GM12878 (cell line): ENCODE data around the gene MANBA. TPM values are rescaled to one million over a fixed set of nuclear protein-coding genes. Genes with fewer than 3 reads are reported as not detected.
A peak's percentile ranks its signal among the peaks of the same experiment; 100 is the strongest.

Source experiments
- ATF7 ChIP-seq: fragments of 450-650 bp; IDR thresholded peaks from 2 replicates; pipeline ENCODE4 v1.6.1; 2016; ENCODE audit warnings: low read depth, mild to moderate bottlenecking
- BMI1 ChIP-seq: fragments of 450-650 bp; IDR thresholded peaks from 2 replicates; pipeline ENCODE4 v1.6.1; 2016; ENCODE audit warnings: mild to moderate bottlenecking, moderate library complexity, borderline replicate concordance
- BRCA1 ChIP-seq: IDR thresholded peaks from 2 replicates; pipeline ENCODE4 v1.6.1; 2011; ENCODE audit warnings: low read depth, low read length, improper control_type of control experiment
- E4F1 ChIP-seq: fragments of 450-650 bp; IDR thresholded peaks from 2 replicates; pipeline ENCODE4 v1.6.1; 2018; ENCODE audit warnings: borderline replicate concordance, mild to moderate bottlenecking; ENCODE audit not compliant: partially characterized antibody
- ESRRA ChIP-seq: IDR thresholded peaks from 2 replicates; pipeline ENCODE4 v1.6.1; 2012; ENCODE audit warnings: mild to moderate bottlenecking, low read length, improper control_type of control experiment
- ETV6 ChIP-seq, 2 experiments: fragments of 450-650 bp in 1 of 2; IDR thresholded peaks in 1 of 2; conservative IDR thresholded peaks in 1 of 2; 2 replicates each; pipeline ENCODE4 v1.6.1; 2014; ENCODE audit warnings: antibody characterized with exemption in 1 of 2, borderline replicate concordance in 1 of 2, low read depth in 1 of 2, mild to moderate bottlenecking in 1 of 2, moderate library complexity in 1 of 2
- HCFC1 ChIP-seq: fragments of 150-350 bp; IDR thresholded peaks from 2 replicates; pipeline ENCODE4 v1.6.1; 2014; ENCODE audit warnings: low read length
- HDAC2 ChIP-seq: fragments of 200-600 bp; sonication (generic); IDR thresholded peaks from 2 replicates; pipeline ENCODE4 v1.6.1; 2017
- HDAC6 ChIP-seq: fragments of 200-600 bp; sonication (generic); IDR thresholded peaks from one replicate; pipeline ENCODE4 v1.8.0; 2017; ENCODE audit warnings: antibody characterized with exemption; ENCODE audit not compliant: unreplicated experiment
- IKZF2 ChIP-seq, 2 experiments: fragments of 450-650 bp; IDR thresholded peaks; 2 replicates each; pipeline ENCODE4 v1.6.1; 2017; ENCODE audit warnings: mild to moderate bottlenecking in 2 of 2, moderate library complexity in 2 of 2
- MEF2A ChIP-seq: IDR thresholded peaks from 2 replicates; pipeline ENCODE4 v1.6.1; 2011; ENCODE audit warnings: low read depth, mild to moderate bottlenecking, low read length, moderate library complexity; ENCODE audit not compliant: insufficient read depth
- MTA2 ChIP-seq: fragments of 450-650 bp; IDR thresholded peaks from 2 replicates; pipeline ENCODE4 v1.6.1; 2016; ENCODE audit warnings: low read depth, mild to moderate bottlenecking, moderate library complexity
- NR2F1 ChIP-seq: fragments of 450-650 bp; conservative IDR thresholded peaks from 2 replicates; pipeline ENCODE4 v1.6.1; 2017; ENCODE audit warnings: mild to moderate bottlenecking
- PKNOX1 ChIP-seq: fragments of 450-650 bp; IDR thresholded peaks from 2 replicates; pipeline ENCODE4 v1.6.1; 2016; ENCODE audit warnings: mild to moderate bottlenecking
- RCOR1 ChIP-seq: conservative IDR thresholded peaks from 2 replicates; pipeline ENCODE4 v1.6.1; 2012; ENCODE audit warnings: low read depth, low read length, improper control_type of control experiment
- RFX5 ChIP-seq: IDR thresholded peaks from 2 replicates; pipeline ENCODE4 v1.6.1; 2011; ENCODE audit warnings: low read depth, low read length, improper control_type of control experiment
- SMARCA5 ChIP-seq: fragments of 450-650 bp; IDR thresholded peaks from 2 replicates; pipeline ENCODE4 v1.6.1; 2017; ENCODE audit warnings: mild to moderate bottlenecking
- TCF12 ChIP-seq: IDR thresholded peaks from 2 replicates; pipeline ENCODE4 v1.6.1; 2011; ENCODE audit warnings: low read depth, mild to moderate bottlenecking, low read length
- WRNIP1 ChIP-seq: IDR thresholded peaks from 2 replicates; pipeline ENCODE4 v1.6.1; 2011; ENCODE audit warnings: low read depth, low read length, improper control_type of control experiment, borderline replicate concordance
- ZBED1 ChIP-seq: IDR thresholded peaks from 2 replicates; pipeline ENCODE4 v1.6.1; 2016; ENCODE audit warnings: borderline replicate concordance
- polyA plus RNA-seq, 11 experiments: library from polyadenylated mRNA; depleted of rRNA in 4 of 11; unstranded in 6 of 11; stranded (reverse) in 5 of 11; fragments of >200 nt; fragmentation: Nextera tagmentation in 4 of 11; fragmentation: Illumina TruSeq in 1 of 11; extraction: Ambion mirVana in 4 of 11; extraction: Trizol in 1 of 11; gene quantifications; 1 replicate in 1 of 11; 2 replicates in 10 of 11; pipeline versions ENCODE4 v1.2.1 to v1.2.3, GENCODE V29; 2011 to 2016; ENCODE audit warnings: inconsistent platforms in 2 of 11, missing spikeins in 2 of 11, low read depth in 1 of 11
- total RNA-seq, 4 experiments: library from RNA; depleted of rRNA in 3 of 4; stranded (reverse); fragments of >200 nt in 3 of 4; fragmentation: Illumina TruSeq in 1 of 4; extraction: Trizol in 1 of 4; gene quantifications; 2 replicates each; pipeline versions ENCODE4 v1.2.1 to v1.2.3, GENCODE V29; 2013 to 2021
- TF ChIP-seq, protein P1 (sequence below): fragments of 450-650 bp; IDR thresholded peaks from 2 replicates; pipeline ENCODE4 v1.6.1; 2017; ENCODE audit warnings: mild to moderate bottlenecking, low read depth, inconsistent platforms; ENCODE audit not compliant: poor library complexity, severe bottlenecking
- TF ChIP-seq, protein P2 (sequence below): IDR thresholded peaks from 2 replicates; pipeline ENCODE4 v1.6.1; 2011; ENCODE audit warnings: low read depth, mild to moderate bottlenecking, low read length, moderate library complexity, borderline replicate concordance; ENCODE audit errors: extremely low read depth
- TF ChIP-seq, protein P3 (sequence below): fragments of 450-650 bp; IDR thresholded peaks from 2 replicates; pipeline ENCODE4 v1.6.1; 2018; ENCODE audit warnings: mild to moderate bottlenecking, low read depth, moderate library complexity; ENCODE audit not compliant: partially characterized antibody

The MANBA gene
- total and polyA plus RNA-seq, 10 of the 15 experiments (the other 5 are each of a cell fraction or from before 2014, with no cell fraction given): 3.8 to 19.0 (median 12.5) TPM

DNA sequence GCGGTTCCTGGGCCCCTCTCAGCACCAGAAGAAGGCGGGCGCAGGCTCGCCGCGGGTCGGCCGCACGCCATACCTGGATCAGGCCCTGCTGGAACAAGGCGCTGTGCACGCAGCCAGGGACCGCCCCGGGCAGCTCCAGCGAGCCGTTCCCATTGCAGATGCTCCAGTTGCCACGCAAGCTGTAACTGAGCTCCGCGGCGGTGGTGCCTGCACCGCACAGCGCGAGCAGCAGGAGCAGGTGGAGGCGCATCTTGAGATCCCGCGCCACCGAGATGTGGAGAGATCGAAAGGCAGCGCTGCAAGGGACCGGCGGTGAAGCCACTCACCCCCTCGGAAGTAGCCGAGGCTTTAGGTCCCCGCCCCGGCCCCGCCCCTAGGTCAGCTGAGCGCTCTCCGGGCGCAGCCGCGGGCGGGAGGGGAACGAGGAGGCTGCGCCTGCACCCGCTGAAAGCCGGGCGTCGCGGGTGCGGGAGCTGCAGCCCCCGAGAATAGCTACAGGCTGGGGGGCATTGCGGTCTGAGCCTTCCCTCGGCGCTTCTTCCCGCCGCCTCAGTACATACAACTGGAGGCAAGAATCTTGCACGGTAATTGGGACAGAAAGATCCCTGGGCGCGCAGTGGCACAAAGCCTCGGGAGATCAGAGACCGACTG is at the start of gene MANBA (continued):
- TF ChIP-seq HCFC1: no peak
- TF ChIP-seq RCOR1: no peak
- TF ChIP-seq WRNIP1: no peak
- no peak for TF ChIP-seq MEF2A
- no peak for TF ChIP-seq ETV6 (conservative IDR thresholded peaks at IDR 0.05 in 1 of 2, IDR thresholded peaks at IDR 0.05 in 1 of 2; ENCODE audit: borderline replicate concordance in 1 of 2, low read depth in 1 of 2)
- TF ChIP-seq HDAC6: no peak
- no peak; the same call in 1 of the 2 replicates for TF ChIP-seq NR2F1
- TF ChIP-seq, protein P1, sequence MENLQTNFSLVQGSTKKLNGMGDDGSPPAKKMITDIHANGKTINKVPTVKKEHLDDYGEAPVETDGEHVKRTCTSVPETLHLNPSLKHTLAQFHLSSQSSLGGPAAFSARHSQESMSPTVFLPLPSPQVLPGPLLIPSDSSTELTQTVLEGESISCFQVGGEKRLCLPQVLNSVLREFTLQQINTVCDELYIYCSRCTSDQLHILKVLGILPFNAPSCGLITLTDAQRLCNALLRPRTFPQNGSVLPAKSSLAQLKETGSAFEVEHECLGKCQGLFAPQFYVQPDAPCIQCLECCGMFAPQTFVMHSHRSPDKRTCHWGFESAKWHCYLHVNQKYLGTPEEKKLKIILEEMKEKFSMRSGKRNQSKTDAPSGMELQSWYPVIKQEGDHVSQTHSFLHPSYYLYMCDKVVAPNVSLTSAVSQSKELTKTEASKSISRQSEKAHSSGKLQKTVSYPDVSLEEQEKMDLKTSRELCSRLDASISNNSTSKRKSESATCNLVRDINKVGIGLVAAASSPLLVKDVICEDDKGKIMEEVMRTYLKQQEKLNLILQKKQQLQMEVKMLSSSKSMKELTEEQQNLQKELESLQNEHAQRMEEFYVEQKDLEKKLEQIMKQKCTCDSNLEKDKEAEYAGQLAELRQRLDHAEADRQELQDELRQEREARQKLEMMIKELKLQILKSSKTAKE: no peak
- TF ChIP-seq PKNOX1: no peak
- TF ChIP-seq RFX5: no peak
- no peak for TF ChIP-seq TCF12
- TF ChIP-seq, protein P2, sequence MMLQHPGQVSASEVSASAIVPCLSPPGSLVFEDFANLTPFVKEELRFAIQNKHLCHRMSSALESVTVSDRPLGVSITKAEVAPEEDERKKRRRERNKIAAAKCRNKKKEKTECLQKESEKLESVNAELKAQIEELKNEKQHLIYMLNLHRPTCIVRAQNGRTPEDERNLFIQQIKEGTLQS: peak; percentile 20; the same call in 1 of the 2 replicates
- no peak for TF ChIP-seq ESRRA
- TF ChIP-seq HDAC2: no peak
- TF ChIP-seq, protein P3, sequence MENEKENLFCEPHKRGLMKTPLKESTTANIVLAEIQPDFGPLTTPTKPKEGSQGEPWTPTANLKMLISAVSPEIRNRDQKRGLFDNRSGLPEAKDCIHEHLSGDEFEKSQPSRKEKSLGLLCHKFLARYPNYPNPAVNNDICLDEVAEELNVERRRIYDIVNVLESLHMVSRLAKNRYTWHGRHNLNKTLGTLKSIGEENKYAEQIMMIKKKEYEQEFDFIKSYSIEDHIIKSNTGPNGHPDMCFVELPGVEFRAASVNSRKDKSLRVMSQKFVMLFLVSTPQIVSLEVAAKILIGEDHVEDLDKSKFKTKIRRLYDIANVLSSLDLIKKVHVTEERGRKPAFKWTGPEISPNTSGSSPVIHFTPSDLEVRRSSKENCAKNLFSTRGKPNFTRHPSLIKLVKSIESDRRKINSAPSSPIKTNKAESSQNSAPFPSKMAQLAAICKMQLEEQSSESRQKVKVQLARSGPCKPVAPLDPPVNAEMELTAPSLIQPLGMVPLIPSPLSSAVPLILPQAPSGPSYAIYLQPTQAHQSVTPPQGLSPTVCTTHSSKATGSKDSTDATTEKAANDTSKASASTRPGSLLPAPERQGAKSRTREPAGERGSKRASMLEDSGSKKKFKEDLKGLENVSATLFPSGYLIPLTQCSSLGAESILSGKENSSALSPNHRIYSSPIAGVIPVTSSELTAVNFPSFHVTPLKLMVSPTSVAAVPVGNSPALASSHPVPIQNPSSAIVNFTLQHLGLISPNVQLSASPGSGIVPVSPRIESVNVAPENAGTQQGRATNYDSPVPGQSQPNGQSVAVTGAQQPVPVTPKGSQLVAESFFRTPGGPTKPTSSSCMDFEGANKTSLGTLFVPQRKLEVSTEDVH: no peak
- no peak for TF ChIP-seq BRCA1
- no peak for TF ChIP-seq BMI1
- no peak for TF ChIP-seq SMARCA5
- no peak for TF ChIP-seq E4F1
- no peak for TF ChIP-seq ATF7
- TF ChIP-seq MTA2: no peak
- no peak for TF ChIP-seq IKZF2 (IDR thresholded peaks at IDR 0.05)
- TF ChIP-seq ZBED1: 0 out of 2 replicates have a peak, but pooled peaks have one; percentile 40
